Neural cell (in vitro differentiated cells): Measurements from ENCODE around the gene ZNF778. TPM values are rescaled to one million over a fixed set of nuclear protein-coding genes. Genes with fewer than 3 reads are reported as not detected.

ENCODE experiments used
- H2AFZ ChIP-seq: fragments of 200-600, 300-800 bp; sonication (generic), shearing (Covaris generic); 2 replicates; pipeline ENCODE4 v1.6.0; 2014; ENCODE audit warnings: low read depth, mild to moderate bottlenecking, antibody characterized with exemption, low read length, moderate library complexity
- H3F3A ChIP-seq: fragments of 200-600 bp; shearing (Covaris generic); 2 replicates; pipeline ENCODE4 v1.6.1; 2016; ENCODE audit warnings: mild to moderate bottlenecking, moderate library complexity, mixed read lengths, antibody characterized with exemption, low read length; ENCODE audit not compliant: insufficient read depth, poor library complexity, severe bottlenecking
- H3K27ac ChIP-seq: fragments of 200-600, 300-800 bp; sonication (generic), shearing (Covaris generic); 2 replicates; pipeline ENCODE4 v1.5.1; 2014; ENCODE audit warnings: mild to moderate bottlenecking, low read length, moderate library complexity
- H3K27me3 ChIP-seq: fragments of 300-800, 200-600 bp; sonication (generic), shearing (Covaris generic); 2 replicates; pipeline ENCODE4 v1.6.0; 2014; ENCODE audit warnings: mild to moderate bottlenecking, low read depth, low read length, moderate library complexity; ENCODE audit not compliant: insufficient read depth
- H3K36me3 ChIP-seq: fragments of 300-800, 200-600 bp; sonication (generic), shearing (Covaris generic); 2 replicates; pipeline ENCODE4 v1.5.1; 2014; ENCODE audit warnings: mild to moderate bottlenecking, antibody characterized with exemption, low read length, moderate library complexity; ENCODE audit not compliant: insufficient read depth
- H3K4me2 ChIP-seq: fragments of 300-800, 200-600 bp; sonication (generic), shearing (Covaris generic); 2 replicates; pipeline ENCODE4 v1.6.0; 2014; ENCODE audit warnings: mild to moderate bottlenecking, low read length
- H3K4me3 ChIP-seq: fragments of 300-800, 200-600 bp; sonication (generic), shearing (Covaris generic); 2 replicates; pipeline ENCODE4 v1.5.1; 2014; ENCODE audit warnings: mild to moderate bottlenecking, low read length, moderate library complexity
- H3K79me2 ChIP-seq: fragments of 200-600 bp; shearing (Covaris generic); replicated peaks from 2 replicates; pipeline ENCODE4 v1.6.0; 2014; ENCODE audit warnings: mild to moderate bottlenecking, low read length, moderate library complexity; ENCODE audit not compliant: insufficient read depth
- H3K9ac ChIP-seq: fragments of 300-800, 200-600 bp; sonication (generic), shearing (Covaris generic); 2 replicates; pipeline ENCODE4 v1.6.1; 2016; ENCODE audit warnings: mild to moderate bottlenecking, low read length, mixed read lengths
- H3K9me2 ChIP-seq: fragments of 200-600 bp; shearing (Covaris generic); 2 replicates; pipeline ENCODE4 v1.6.1; 2016; ENCODE audit warnings: mild to moderate bottlenecking, low read length, mixed read lengths; ENCODE audit not compliant: insufficient read depth
- H3K9me3 ChIP-seq: fragments of 200-600, 300-800 bp; sonication (generic), shearing (Covaris generic); 2 replicates; pipeline ENCODE4 v1.6.1; 2016; ENCODE audit warnings: mild to moderate bottlenecking, mixed run types, low read length, moderate library complexity, mixed read lengths
- H4K20me1 ChIP-seq: fragments of 200-600 bp; shearing (Covaris generic); 2 replicates; pipeline ENCODE4 v1.6.1; 2016; ENCODE audit warnings: mild to moderate bottlenecking, mixed run types; ENCODE audit not compliant: insufficient read depth
- CTCF ChIP-seq: fragments of 450-650 bp; IDR thresholded peaks from 2 replicates; pipeline ENCODE4 v1.5.1; 2014; ENCODE audit warnings: antibody characterized with exemption, mild to moderate bottlenecking, moderate library complexity; ENCODE audit not compliant: poor library complexity, severe bottlenecking
- EP300 ChIP-seq: fragments of 450-650 bp; conservative IDR thresholded peaks from 2 replicates; pipeline ENCODE4 v1.6.1; 2014; ENCODE audit warnings: antibody characterized with exemption, mild to moderate bottlenecking, moderate library complexity; ENCODE audit not compliant: poor library complexity, severe bottlenecking
- EZH2 ChIP-seq: fragments of 200-600, 300-800 bp; shearing (Covaris generic), sonication (generic); IDR thresholded peaks from 2 replicates; pipeline ENCODE4 v1.6.1; 2014; ENCODE audit warnings: antibody characterized with exemption, low read length, borderline replicate concordance, mild to moderate bottlenecking; ENCODE audit not compliant: insufficient read depth, poor library complexity, severe bottlenecking
- MXI1 ChIP-seq: fragments of 450-650 bp; conservative IDR thresholded peaks from 2 replicates; pipeline ENCODE4 v1.6.1; 2014; ENCODE audit warnings: antibody characterized with exemption, mild to moderate bottlenecking; ENCODE audit not compliant: poor library complexity, severe bottlenecking
- POLR2AphosphoS5 ChIP-seq: IDR thresholded peaks from 2 replicates; pipeline ENCODE4 v1.6.1; 2012
- RAD21 ChIP-seq: fragments of 450-650 bp; conservative IDR thresholded peaks from 2 replicates; pipeline ENCODE4 v1.6.1; 2014; ENCODE audit warnings: antibody characterized with exemption, mild to moderate bottlenecking, moderate library complexity
- REST ChIP-seq: IDR thresholded peaks from 2 replicates; pipeline ENCODE4 v1.6.1; 2012; ENCODE audit warnings: borderline replicate concordance
- SMC3 ChIP-seq: fragments of 450-650 bp; conservative IDR thresholded peaks from 2 replicates; pipeline ENCODE4 v1.6.1; 2014; ENCODE audit warnings: antibody characterized with exemption, mild to moderate bottlenecking, moderate library complexity; ENCODE audit not compliant: poor library complexity
- TAF1 ChIP-seq: IDR thresholded peaks from 2 replicates; pipeline ENCODE4 v1.6.1; 2012; ENCODE audit warnings: low read depth
- polyA plus RNA-seq: library from polyadenylated mRNA; depleted of rRNA; stranded (reverse); fragments of >200 nt; gene quantifications from 2 replicates; pipeline ENCODE4 v1.2.3, GENCODE V29; 2014

The ZNF778 gene
- polyA plus RNA-seq, 1 donor from 2014 or later, result 14.7 TPM

GRCh38 chr16:89253548-89254287 lies 36.2 kb downstream of the ZNF778 start:
- Histone ChIP-seq H3K4me3 (no peak overlapping the region), H3K79me2 (no peaks in the 10 kb centered on the region), H3K4me2 (no peak overlapping the region), H4K20me1 (no peaks in the 10 kb centered on the region), H3K9me3 (peaks cover 3% of the 10 kb centered on the region), H3K27ac (no peak overlapping the region), H3K9me2 (no peaks in the 10 kb centered on the region), H3K27me3 (peaks cover 15% of the 10 kb centered on the region), H3K9ac (no peak overlapping the region), H3F3A (no peaks in the 10 kb centered on the region), H2AFZ (no peak overlapping the region), H3K36me3 (no peaks in the 10 kb centered on the region)
- no peak for TF ChIP-seq RAD21

GRCh38 chr16:89256651-89257254 lies 39.2 kb downstream of the ZNF778 start:
- H3K36me3 ChIP-seq, result no peaks in the 10 kb centered on the region
- H3F3A ChIP-seq, result no peaks in the 10 kb centered on the region
- TF ChIP-seq MXI1 (no peak), EZH2 (no peak), EP300 (no peak), TAF1 (no peak), RAD21 (no peak), POLR2AphosphoS5 (no peak), SMC3 (no peak), REST (no peak), CTCF (no peak)
- H3K9me2 ChIP-seq, result no peaks in the 10 kb centered on the region
- H3K27ac ChIP-seq, result no peak overlapping the region
- no peaks in the 10 kb centered on the region for H4K20me1 ChIP-seq
- no peak overlapping the region for H3K9ac ChIP-seq
- no peak overlapping the region for H2AFZ ChIP-seq
- H3K27me3 ChIP-seq, result peaks cover 15% of the 10 kb centered on the region
- no peak overlapping the region for H3K4me3 ChIP-seq
- H3K9me3 ChIP-seq, result peaks cover 3% of the 10 kb centered on the region
- H3K79me2 ChIP-seq, result no peaks in the 10 kb centered on the region
- no peak overlapping the region for H3K4me2 ChIP-seq
